Mammary epithelial cell (primary cell): ENCODE data around the gene RNF41.

Experiments
- CTCF ChIP-seq, 2 donors: IDR thresholded peaks in 1 of 2; conservative IDR thresholded peaks in 1 of 2; 2 replicates each; pipeline ENCODE4 v1.5.1; 2011 to 2012; ENCODE audit warnings: inconsistent platforms in 2 of 2, low read length in 2 of 2, mild to moderate bottlenecking in 2 of 2, control low read depth in 1 of 2, low read depth in 1 of 2; ENCODE audit not compliant: insufficient read depth in 1 of 2; ENCODE audit errors: extremely low read depth in 1 of 2
- EZH2 ChIP-seq: IDR thresholded peaks from 2 replicates; pipeline ENCODE4 v1.6.1; 2012; ENCODE audit warnings: low read length, inconsistent platforms, borderline replicate concordance

- TF ChIP-seq CTCF (conservative IDR thresholded peaks at IDR 0.05 in 1 of 2, IDR thresholded peaks at IDR 0.05 in 1 of 2; ENCODE audit: extremely low read depth in 1 of 2, insufficient read depth in 1 of 2, low read depth in 1 of 2, low read length in 2 of 2): no peak
- no peak for TF ChIP-seq EZH2
Measured at GRCh38 chr12:56160894-56161689, 60.6 kb downstream of the RNF41 start.
